GM19099 (cell line): Measurements from ENCODE around the gene HHLA2.

Experiments used
- POLR2A ChIP-seq: IDR thresholded peaks from 3 replicates; pipeline ENCODE4 v1.6.1; 2011; ENCODE audit warnings: low read depth; ENCODE audit not compliant: insufficient read length; ENCODE audit errors: extremely low read depth

The HHLA2 gene

DNA sequence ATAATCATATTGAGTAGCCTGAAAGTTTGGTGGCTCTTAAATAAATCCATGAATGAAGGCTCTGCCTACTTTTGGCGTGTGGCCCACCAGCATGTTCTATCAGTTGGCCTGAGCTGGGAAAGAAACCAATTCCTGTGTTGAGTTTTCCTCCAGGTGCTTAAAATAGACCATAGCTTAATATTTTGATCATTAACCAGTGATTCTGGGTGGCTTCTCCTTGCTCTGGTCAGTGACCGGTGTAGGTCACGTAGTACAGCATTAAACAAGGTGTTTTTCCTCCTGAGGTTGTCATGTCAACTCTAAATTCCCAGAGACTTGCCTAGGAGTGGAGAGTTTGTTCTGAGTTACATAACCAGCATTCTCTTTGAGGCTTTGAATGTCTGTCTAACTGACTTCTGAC is 1.3 kb downstream of the HHLA2 start:
- TF ChIP-seq POLR2A, result no peak

DNA sequence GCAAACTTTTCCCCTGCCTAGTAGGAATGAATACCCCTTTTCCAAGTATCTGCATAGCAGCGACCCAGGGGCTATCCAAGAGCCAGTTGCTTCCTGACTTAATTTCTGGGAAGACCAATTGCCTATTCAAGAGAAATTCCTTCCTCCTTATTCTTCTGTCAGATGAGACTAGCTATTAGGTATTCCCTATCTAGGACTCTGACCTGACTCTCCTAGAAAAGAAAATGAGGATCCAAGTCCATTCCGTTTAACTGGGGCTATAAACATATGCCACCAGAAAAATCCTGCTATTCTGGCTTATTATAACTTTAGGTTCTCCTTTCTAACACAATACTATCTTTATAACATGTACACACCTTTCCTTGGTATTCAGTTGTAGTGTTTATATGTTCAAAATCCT is 1.7 kb downstream of the HHLA2 start:
- no peak for TF ChIP-seq POLR2A

DNA sequence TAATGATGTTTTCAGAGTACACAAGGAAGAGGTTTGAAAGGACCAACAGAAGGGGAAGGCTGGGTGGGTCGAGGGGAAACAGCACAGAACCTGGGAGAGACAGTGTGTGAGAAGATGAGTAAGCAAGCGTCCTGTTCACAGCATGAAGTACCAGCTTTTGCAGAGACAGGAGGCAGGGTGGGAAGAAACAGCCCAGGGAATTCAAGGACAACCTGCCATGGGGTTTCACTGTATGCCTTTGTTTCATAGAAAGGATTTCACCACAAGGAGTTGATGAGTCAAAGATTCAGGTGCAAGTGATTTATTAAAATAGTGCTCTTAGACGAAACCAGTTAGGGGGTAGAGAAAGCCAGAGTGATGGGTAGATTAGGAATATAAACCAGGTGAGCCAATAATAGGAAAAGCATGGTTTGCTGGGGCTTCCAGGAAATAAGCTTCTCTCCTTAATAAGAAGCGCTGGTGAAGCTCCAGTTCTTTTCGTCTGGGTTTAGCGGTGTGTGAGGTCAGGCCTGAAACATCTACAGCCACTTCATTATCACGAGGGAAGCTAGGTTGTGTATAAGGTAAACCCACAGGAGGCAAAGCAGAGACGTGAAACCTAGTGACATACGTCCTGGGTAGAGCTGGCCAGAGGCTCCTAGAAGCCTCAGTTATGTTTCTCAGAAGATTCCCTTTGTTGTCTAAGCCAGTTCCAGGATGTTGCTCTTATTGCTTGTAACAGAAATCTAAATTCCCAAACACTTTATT is 3.9 kb downstream of the HHLA2 start:
- TF ChIP-seq POLR2A, result no peak

DNA sequence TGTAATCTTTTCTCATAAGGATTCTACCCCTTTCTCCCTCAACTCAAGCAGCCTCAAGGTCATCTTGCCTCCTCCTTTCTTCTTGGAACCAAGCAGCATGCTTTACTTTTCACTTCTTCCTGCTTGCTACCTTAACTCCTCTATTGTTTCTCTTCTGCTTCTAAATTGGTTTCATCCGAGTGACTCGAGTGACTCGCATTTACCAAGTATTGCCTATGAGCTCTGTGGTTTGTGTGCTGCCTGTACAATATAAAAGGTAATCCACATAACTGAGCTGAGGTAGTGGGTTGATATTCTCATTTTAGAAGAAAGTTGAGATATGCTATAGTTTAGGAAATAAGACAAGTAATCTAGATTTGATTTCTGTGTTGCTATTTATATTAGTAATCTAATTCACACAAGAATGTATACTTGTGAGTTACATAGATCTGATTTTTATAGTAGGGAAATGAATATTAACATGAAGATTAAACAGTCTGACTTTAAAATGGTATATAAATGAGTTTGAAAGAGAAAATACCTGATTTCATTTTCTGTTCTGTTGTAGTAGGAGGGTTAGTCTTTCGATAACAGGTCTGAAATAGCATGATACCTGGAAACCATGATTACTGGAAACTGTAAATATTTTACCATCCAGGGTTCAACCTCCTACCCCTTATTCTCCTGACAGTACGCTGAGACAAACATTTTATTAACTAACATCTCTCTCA is 5.5 kb downstream of the HHLA2 start:
- no peak for TF ChIP-seq POLR2A

DNA sequence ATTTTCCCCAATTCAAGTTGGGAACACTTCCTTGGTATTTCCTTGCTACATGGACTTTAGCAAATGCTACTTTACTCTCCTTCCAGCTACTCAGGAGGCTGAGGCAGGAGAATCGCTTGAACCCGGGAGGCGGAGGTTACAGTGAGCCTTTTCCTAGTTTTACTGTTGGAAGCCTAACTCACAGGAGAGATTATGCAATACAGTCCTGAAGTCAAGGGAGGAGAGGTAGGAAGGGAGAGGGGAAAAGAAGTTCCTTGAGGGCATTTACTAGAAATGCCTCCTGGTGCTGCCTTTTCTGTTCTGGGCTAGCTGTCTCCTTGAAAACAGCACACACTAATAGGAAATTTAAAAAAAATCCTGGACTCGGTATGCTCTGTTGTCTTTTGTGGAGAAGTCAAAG is 6.2 kb downstream of the HHLA2 start:
- no peak for TF ChIP-seq POLR2A

DNA sequence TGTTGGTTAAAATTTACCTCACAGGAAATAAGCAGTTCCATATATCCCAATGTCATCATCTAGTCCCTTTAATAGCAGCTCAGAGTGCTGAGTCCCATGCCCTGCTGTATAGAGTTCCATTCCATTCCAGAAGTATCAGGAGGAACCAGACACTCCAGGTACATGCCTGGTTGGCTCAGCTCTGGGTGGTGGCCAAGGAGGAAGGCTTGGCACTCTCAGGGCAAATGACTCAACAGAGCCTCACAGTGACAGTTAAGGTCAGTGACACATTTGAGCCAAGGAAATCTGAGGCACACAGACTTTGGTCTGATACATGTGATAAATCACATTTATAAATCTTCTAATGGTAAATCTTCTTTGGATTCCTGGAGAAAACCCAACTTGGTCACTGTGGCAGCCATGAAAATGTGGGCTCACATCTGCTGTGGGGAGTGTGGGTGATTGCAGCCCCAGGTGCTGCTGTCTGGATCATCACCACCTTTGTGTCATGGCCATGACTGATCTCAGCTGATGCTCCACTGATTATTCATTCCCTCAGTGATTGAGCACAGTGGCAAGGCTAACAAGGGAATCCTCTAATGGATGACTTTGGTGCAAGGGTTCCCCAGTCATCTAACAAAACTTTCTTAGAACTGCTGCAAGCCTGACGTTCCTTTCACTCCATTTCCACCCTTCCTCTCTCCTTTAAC is 9.3 kb downstream of the HHLA2 start:
- TF ChIP-seq POLR2A, result no peak

DNA sequence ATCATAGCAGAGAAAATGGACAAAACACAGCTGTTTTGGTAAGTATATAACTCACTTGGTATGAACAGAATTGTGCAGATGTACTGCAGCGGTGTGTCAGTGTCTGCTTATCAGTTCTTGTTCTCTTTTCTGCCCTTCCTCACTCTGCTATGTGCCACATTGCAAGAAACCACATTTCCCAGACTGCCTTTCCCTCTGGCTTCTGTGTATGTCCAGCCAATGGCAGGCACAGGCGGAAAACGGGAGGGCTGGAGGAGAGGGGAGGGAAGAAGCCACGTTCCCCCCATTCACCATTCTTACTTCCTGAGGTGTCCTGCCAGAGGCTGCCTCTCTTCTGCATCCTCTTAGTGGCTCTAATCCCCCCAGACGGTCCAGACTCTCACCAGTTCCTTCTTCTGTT is 15.4 kb downstream of the HHLA2 start:
- no peak for TF ChIP-seq POLR2A

DNA sequence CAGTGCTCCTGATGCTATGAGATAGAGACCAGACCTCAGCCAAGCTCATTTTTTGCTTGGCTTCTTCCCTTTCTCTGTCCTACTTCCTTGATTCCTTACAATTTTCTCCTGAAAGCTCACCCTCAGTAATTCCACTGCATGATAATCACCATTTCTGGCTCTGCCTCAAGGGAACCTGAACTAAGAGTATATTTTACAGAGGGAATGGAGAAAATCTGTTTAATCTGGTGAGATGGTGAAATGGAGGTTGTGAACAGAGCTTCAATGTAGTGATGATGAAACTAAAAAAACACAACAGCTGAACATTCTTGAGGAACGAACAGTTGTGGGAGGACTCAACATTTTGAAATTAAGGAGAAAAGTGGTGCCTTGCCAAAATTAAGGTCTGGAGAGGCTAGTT is 16.3 kb downstream of the HHLA2 start:
- no peak for TF ChIP-seq POLR2A

DNA sequence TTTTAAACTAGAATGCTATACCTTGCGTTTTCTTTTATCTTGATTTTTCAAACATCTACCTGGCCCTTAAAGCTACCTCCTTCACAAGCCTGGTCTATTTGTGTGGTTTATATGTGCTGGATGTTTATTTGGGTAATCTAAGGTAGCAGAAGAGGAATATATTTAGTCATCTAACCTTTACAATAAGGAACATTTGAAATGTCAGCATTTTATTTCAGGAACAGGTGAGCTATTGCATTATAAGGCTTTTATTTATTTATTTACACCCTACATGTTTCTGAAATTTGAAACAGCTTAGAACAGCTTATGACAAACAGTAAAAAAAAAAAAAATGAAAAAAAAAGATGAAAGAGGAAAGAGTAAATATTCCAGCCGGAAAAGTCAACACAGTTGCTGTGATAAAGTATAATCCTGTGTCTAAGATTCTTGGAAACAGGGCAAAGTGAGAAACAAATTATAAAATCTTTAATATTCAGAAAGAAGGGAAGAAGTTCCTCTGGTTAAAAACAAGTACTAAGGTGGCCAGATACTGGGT is 19.5 kb downstream of the HHLA2 start:
- TF ChIP-seq POLR2A, result no peak

DNA sequence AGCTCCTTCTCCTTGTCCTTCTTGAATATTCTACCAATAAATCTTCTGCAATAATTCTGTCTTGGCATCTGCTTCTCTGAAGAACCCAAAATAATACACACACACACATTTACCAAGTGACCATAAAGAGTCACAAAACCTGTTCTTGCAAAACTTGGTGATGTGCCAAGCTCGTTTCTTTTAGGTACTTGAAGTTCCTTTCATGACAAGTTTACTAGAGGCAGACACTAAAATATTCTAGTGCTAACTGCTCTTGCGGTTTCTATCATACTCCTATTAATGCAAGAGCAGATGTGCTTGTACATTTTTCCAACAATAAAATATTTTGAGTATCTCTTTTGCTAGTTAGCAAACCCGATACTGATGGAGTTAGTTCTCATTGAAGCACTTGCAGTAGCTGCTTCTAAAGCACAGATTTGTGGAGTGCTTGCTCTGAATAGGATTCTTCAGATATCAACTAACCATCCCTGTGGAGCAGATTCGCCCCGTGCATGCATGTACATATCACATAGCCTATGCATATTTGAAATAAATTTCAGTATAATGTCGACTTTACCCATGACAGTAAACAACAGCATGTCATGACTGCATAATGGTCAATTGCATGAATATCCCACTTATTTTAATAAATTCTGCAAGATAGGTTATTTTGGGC is 23.2 kb downstream of the HHLA2 start:
- TF ChIP-seq POLR2A, result no peak

DNA sequence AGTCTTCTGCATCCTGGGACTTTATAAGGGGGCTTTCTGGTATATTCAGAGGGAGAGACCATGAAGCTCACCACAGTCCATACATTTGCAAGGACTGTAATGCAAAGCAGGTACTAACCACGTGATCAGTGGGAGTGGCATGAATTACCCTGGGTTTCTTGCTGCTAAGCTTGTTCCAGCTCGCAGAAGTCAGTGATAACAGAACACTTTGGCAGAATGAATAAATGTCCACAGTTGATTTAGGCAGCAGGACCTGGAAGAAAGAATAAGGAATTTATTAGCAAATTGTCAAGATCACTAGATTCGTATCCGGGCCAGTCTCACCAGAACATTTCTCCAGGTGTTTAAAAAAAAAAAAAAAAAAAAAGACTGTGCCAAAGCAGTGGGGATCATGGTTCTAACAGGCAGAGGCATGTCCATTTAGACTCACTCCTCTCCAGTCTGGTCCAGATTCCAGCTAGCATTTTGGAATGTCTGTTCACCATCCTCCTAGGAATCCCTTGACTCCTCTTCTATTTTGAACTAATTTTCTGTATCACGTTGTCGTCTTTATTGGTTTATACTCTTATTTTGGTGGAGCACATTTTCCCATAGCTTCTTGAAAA is 24.5 kb downstream of the HHLA2 start:
- TF ChIP-seq POLR2A, result no peak

DNA sequence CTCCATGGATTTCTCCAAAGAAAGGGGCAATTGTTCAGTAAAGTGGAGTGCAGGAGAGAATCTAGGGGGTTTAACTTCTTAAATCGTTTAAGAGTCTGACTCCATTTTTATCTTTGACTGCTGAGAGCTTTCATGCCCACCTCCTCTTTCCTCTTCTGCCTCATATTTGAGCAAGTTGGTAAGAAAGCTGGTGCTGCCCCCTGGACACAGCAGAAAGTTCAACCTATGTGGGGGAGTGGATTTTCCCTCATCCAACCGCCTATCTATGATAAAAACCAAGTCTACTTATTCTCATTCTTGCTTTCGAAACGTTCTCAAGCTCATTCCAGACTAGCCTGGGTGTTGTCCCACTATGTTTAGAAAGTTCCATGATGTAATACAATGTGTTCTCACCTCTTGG is 26.0 kb downstream of the HHLA2 start:
- TF ChIP-seq POLR2A, result no peak

DNA sequence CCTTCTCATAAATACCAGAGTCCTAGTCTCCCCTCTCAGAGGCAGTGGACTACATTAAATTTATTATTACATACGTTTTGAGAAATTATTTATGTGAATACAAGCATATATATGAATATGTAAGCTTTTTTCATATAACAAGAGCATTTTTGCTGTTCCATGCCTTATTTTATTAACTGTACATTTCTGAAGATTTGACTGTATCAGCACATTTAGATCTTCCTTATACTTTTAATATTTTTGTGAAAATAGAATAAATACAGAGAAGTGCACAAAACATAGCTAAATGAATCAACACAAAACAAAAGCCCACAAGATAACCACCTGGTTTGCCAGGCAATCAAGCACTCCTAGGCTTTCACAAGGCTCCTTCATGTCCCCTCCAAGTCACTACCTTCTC is 27.8 kb downstream of the HHLA2 start:
- no peak for TF ChIP-seq POLR2A

DNA sequence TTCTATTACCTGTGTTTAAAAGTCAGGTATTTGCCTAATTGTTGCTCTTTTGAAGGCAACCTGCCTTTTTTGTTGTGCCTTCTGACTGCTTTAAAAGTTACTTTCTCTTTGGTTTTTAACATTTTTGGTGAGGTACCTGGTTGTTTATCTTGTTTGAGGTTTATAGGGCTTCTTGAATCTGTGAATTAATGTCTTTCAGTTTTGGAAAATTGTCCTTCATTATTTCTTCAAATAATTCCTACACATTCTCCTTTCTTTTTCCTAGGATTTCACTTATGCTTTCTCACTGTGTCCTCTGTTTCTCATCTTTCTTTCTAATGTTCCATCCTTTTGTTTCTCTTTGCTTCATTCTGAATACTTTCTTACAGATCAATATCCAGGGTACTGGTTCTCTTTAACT is 30.8 kb downstream of the HHLA2 start:
- TF ChIP-seq POLR2A, result no peak
